H1 (cell line): Measurements from ENCODE around the gene SYNJ2. TPM values are rescaled to one million over a fixed set of nuclear protein-coding genes. Genes with fewer than 3 reads are reported as not detected.

Experiments
- CTCF ChIA-PET: fragments of 300-600 bp; sonication (Branson Sonifier 250); formaldehyde crosslinking; loops from one replicate; lab custom pipeline; 2021; ENCODE audit not compliant: partially characterized antibody; lab: Charles Lee
- POLR2A ChIA-PET: fragments of 300-600 bp; sonication (Branson Sonifier 250); formaldehyde crosslinking; loops from one replicate; lab custom pipeline; 2021; ENCODE audit warnings: inconsistent platforms; ENCODE audit not compliant: partially characterized antibody; lab: Charles Lee
- DNase-seq, 2 experiments: peaks; one replicate each; pipeline versions ENCODE4 v3.0.0 to v3.0.0-alpha.2; 2010 to 2022; ENCODE audit warnings: low spot score in 2 of 2, low read depth in 1 of 2, mixed read lengths in 1 of 2
- FAIRE-seq: peaks from 2 replicates; lab custom pipeline; 2011; peaks lifted over from hg19 to GRCh38; lab: Jason Lieb, UNC
- H2AFZ ChIP-seq: 2 replicates; pipeline ENCODE4 v1.8.1; 2012; ENCODE audit warnings: low read length, inconsistent platforms
- H2AK5ac ChIP-seq: 2 replicates; pipeline ENCODE4 v1.6.1; 2013; ENCODE audit warnings: low read depth, low read length
- H2BK120ac ChIP-seq: replicated peaks from 2 replicates; pipeline ENCODE3; 2013; ENCODE audit warnings: low read depth, low read length, inconsistent platforms
- H2BK12ac ChIP-seq: 2 replicates; pipeline ENCODE4 v1.6.1; 2013; ENCODE audit warnings: low read depth, low read length
- H2BK15ac ChIP-seq: 2 replicates; pipeline ENCODE4 v1.6.1; 2013; ENCODE audit warnings: low read length
- H2BK20ac ChIP-seq: 2 replicates; pipeline ENCODE4 v1.6.1; 2013; ENCODE audit warnings: low read length
- H2BK5ac ChIP-seq: 2 replicates; pipeline ENCODE4 v1.6.1; 2013; ENCODE audit warnings: low read depth, low read length
- H3K14ac ChIP-seq: 2 replicates; pipeline ENCODE4 v1.6.1; 2013; ENCODE audit warnings: inconsistent platforms; ENCODE audit not compliant: insufficient read length
- H3K18ac ChIP-seq: 2 replicates; pipeline ENCODE4 v1.6.1; 2013; ENCODE audit warnings: low read length; ENCODE audit errors: extremely low read depth
- H3K23ac ChIP-seq: 2 replicates; pipeline ENCODE4 v1.6.1; 2013; ENCODE audit warnings: inconsistent platforms; ENCODE audit not compliant: insufficient read length
- H3K23me2 ChIP-seq: 2 replicates; pipeline ENCODE4 v1.6.1; 2013; ENCODE audit warnings: low read depth, low read length
- H3K27ac ChIP-seq: 2 replicates; pipeline ENCODE4 v1.6.1; 2011; ENCODE audit warnings: low read depth, low read length, inconsistent platforms
- H3K27me3 ChIP-seq, 4 experiments: replicated peaks in 1 of 4; 1 replicate in 1 of 4; 2 replicates in 3 of 4; pipeline versions ENCODE4 v1.6.1 to v1.8.1; 2011 to 2013; ENCODE audit warnings: low read length in 3 of 4, mild to moderate bottlenecking in 3 of 4, inconsistent platforms in 2 of 4, mixed read lengths in 2 of 4, moderate library complexity in 1 of 4; ENCODE audit not compliant: control insufficient read depth in 3 of 4, insufficient read depth in 3 of 4; ENCODE audit errors: extremely low read depth in 1 of 4
- H3K36me3 ChIP-seq, 4 experiments: 2 replicates each; pipeline versions ENCODE4 v1.6.1 to v1.8.1; 2011 to 2013; ENCODE audit warnings: mild to moderate bottlenecking in 4 of 4, low read length in 3 of 4, moderate library complexity in 2 of 4, control low read depth in 1 of 4, inconsistent platforms in 1 of 4; ENCODE audit not compliant: insufficient read depth in 4 of 4, control insufficient read depth in 2 of 4
- H3K4ac ChIP-seq: replicated peaks from 2 replicates; pipeline ENCODE3; 2013; ENCODE audit warnings: low read length, low read depth, mixed read lengths, inconsistent platforms; ENCODE audit not compliant: insufficient read length
- H3K4me1 ChIP-seq, 4 experiments: replicated peaks in 1 of 4; 1 replicate in 1 of 4; 2 replicates in 3 of 4; pipeline versions ENCODE4 v1.6.1 to v1.8.1; 2011 to 2013; ENCODE audit warnings: low read length in 3 of 4, inconsistent platforms in 2 of 4, mixed read lengths in 1 of 4; ENCODE audit not compliant: insufficient read depth in 4 of 4, control insufficient read depth in 3 of 4
- H3K4me2 ChIP-seq, 2 experiments: 2 replicates each; pipeline versions ENCODE4 v1.6.1 to v1.8.1; 2011 to 2013; ENCODE audit warnings: low read depth in 2 of 2, low read length in 2 of 2, control low read depth in 1 of 2, inconsistent platforms in 1 of 2, mild to moderate bottlenecking in 1 of 2; ENCODE audit not compliant: insufficient read depth in 1 of 2
- H3K4me3 ChIP-seq, 4 experiments: fragments of 200-600, 300-600 bp in 1 of 4; sonication (generic), shearing (Covaris generic), sonication (Bioruptor Twin) in 1 of 4; 2 replicates each; pipeline versions ENCODE4 v1.5.1 to v1.8.1; 2011 to 2016; ENCODE audit warnings: low read length in 4 of 4, low read depth in 3 of 4, control low read depth in 2 of 4, inconsistent platforms in 2 of 4, mild to moderate bottlenecking in 2 of 4, mixed read lengths in 1 of 4, moderate library complexity in 1 of 4; ENCODE audit not compliant: insufficient read depth in 2 of 4; ENCODE audit errors: extremely low read depth in 1 of 4
- H3K56ac ChIP-seq: replicated peaks from 2 replicates; pipeline ENCODE3; 2013; ENCODE audit warnings: low read depth, mild to moderate bottlenecking, mixed read lengths, low read length, inconsistent platforms; ENCODE audit not compliant: insufficient read length
- H3K79me1 ChIP-seq: 2 replicates; pipeline ENCODE4 v1.6.1; 2013; ENCODE audit warnings: low read depth, low read length, control low read depth
- H3K79me2 ChIP-seq, 2 experiments: 2 replicates each; pipeline versions ENCODE4 v1.6.1 to v1.8.1; 2012 to 2013; ENCODE audit warnings: low read length in 2 of 2, mild to moderate bottlenecking in 2 of 2, inconsistent platforms in 1 of 2; ENCODE audit not compliant: insufficient read depth in 2 of 2, control insufficient read depth in 1 of 2
- H3K9ac ChIP-seq, 4 experiments: replicated peaks in 1 of 4; 1 replicate in 1 of 4; 2 replicates in 3 of 4; pipeline versions ENCODE4 v1.6.1 to v1.8.1; 2011 to 2013; ENCODE audit warnings: low read depth in 3 of 4, low read length in 3 of 4, control low read depth in 2 of 4, mild to moderate bottlenecking in 2 of 4, moderate library complexity in 2 of 4, inconsistent platforms in 1 of 4; ENCODE audit errors: extremely low read depth in 1 of 4
- H3K9me3 ChIP-seq, 2 experiments: 2 replicates each; pipeline versions ENCODE4 v1.6.1 to v1.8.1; 2012 to 2013; ENCODE audit warnings: mild to moderate bottlenecking in 2 of 2, moderate library complexity in 2 of 2, control low read depth in 1 of 2, inconsistent platforms in 1 of 2, low read depth in 1 of 2, low read length in 1 of 2, mixed read lengths in 1 of 2; ENCODE audit not compliant: insufficient read depth in 2 of 2
- H4K20me1 ChIP-seq, 2 experiments: replicated peaks in 1 of 2; 2 replicates each; pipeline versions ENCODE3 to v1.8.1; 2011 to 2013; ENCODE audit warnings: inconsistent platforms in 2 of 2, low read length in 2 of 2, mild to moderate bottlenecking in 1 of 2; ENCODE audit not compliant: insufficient read depth in 2 of 2, control insufficient read depth in 1 of 2
- H4K5ac ChIP-seq: 2 replicates; pipeline ENCODE4 v1.6.1; 2013; ENCODE audit warnings: low read length, low read depth, mixed read lengths, inconsistent platforms; ENCODE audit not compliant: insufficient read length
- H4K8ac ChIP-seq: 2 replicates; pipeline ENCODE4 v1.8.0; 2013; ENCODE audit warnings: mild to moderate bottlenecking, moderate library complexity, low read length, inconsistent platforms; ENCODE audit not compliant: insufficient read depth; ENCODE audit errors: extremely low read depth
- H4K91ac ChIP-seq: replicated peaks from 2 replicates; pipeline ENCODE3; 2013; ENCODE audit warnings: low read length, mixed read lengths, inconsistent platforms; ENCODE audit not compliant: insufficient read length
- GABPA ChIP-seq: IDR thresholded peaks from 2 replicates; pipeline ENCODE4 v1.6.1; 2011; ENCODE audit warnings: mild to moderate bottlenecking, low read length, moderate library complexity, borderline replicate concordance; ENCODE audit not compliant: insufficient read depth
- KDM4A ChIP-seq: IDR thresholded peaks from one replicate; pipeline ENCODE4 v1.7.1; 2012; ENCODE audit warnings: low read depth, mild to moderate bottlenecking, moderate library complexity, low read length, inconsistent platforms; ENCODE audit not compliant: severe bottlenecking
- NRF1 ChIP-seq: IDR thresholded peaks from 2 replicates; pipeline ENCODE4 v1.6.1; 2011; ENCODE audit warnings: mild to moderate bottlenecking, low read depth, low read length, improper control_type of control experiment
- SIX5 ChIP-seq: IDR thresholded peaks from 2 replicates; pipeline ENCODE4 v1.6.1; 2011; ENCODE audit warnings: mild to moderate bottlenecking, low read depth, low read length
- TBP ChIP-seq: IDR thresholded peaks from 2 replicates; pipeline ENCODE4 v1.6.1; 2011; ENCODE audit warnings: low read depth, low read length, improper control_type of control experiment
- WGBS, 2 experiments: shearing (Covaris generic) in 1 of 2; methylation state at CpG; one replicate each; pipeline versions ENCODE4 v1.1.6 to v1.1.7; 2013 to 2015; ENCODE audit warnings: low lambda C conversion rate in 2 of 2, mixed read lengths in 2 of 2, inconsistent platforms in 1 of 2, low coverage in 1 of 2, missing lambda C conversion rate in 1 of 2; ENCODE audit not compliant: insufficient replicate concordance in 2 of 2, insufficient coverage in 1 of 2, insufficient read length in 1 of 2; ENCODE audit errors: extremely low coverage in 1 of 2, missing lambda C conversion rate in 1 of 2; 5-methylcytosine and 5-hydroxymethylcytosine counted together
- polyA plus RNA-seq, 7 experiments: library from polyadenylated mRNA; depleted of rRNA in 3 of 7; stranded (reverse) in 5 of 7; unstranded in 2 of 7; fragments of >200 nt in 5 of 7; fragments of 200-250 nt in 2 of 7; gene quantifications; 1 replicate in 5 of 7; 2 replicates in 1 of 7; 4 replicates in 1 of 7; pipeline versions ENCODE4 v1.2.1 to v1.2.3, GENCODE V29; 2011 to 2013; ENCODE audit warnings: missing spikeins in 2 of 7, mixed read lengths in 2 of 7
- total RNA-seq: library from RNA; stranded (reverse); fragmentation: NEBNext Ultra II Directional; extraction: Animal tissue kit (Norgen Biotek cat#: 25700); gene quantifications from 2 replicates; pipeline ENCODE4 v1.2.1, GENCODE V29; 2021

SYNJ2 gene
- total and polyA plus RNA-seq, 2 of the 8 experiments (the other 6 are each of a cell fraction or from before 2014, with no cell fraction given): 3.7 to 13.9 TPM

- Histone ChIP-seq H3K23ac (no peak overlapping the region), H2BK5ac (no peak overlapping the region), H4K20me1 (peaks cover 0 to 1% of the 10 kb centered on the region in 2 experiments), H3K4me1 (no peaks in the 10 kb centered on the region; a peak in 2 of 7 replicates), H3K18ac (no peak overlapping the region), H4K8ac (peak overlapping the region; percentile 57; the same call in 1 of the 2 replicates), H3K23me2 (no peaks in the 10 kb centered on the region), H3K79me1 (no peaks in the 10 kb centered on the region), H4K91ac (no peak overlapping the region), H2AK5ac (no peak overlapping the region), H3K4me2 (no peak overlapping the region), H3K36me3 (no peaks in the 10 kb centered on the region; a peak in 1 of 8 replicates), H2BK12ac (no peak overlapping the region), H3K27ac (no peak overlapping the region), H3K4ac (no peak overlapping the region), H3K4me3 (no peak overlapping the region), H2AFZ (no peak overlapping the region), H3K9me3 (no peaks in the 10 kb centered on the region), H2BK15ac (no peak overlapping the region), H3K9ac (no peak overlapping the region), H3K79me2 (no peaks in the 10 kb centered on the region), H2BK120ac (no peak overlapping the region), H4K5ac (no peak overlapping the region), H3K14ac (no peak overlapping the region), H3K27me3 (no peaks in the 10 kb centered on the region), H3K56ac (no peak overlapping the region), H2BK20ac (no peak overlapping the region)
- TF ChIP-seq SIX5 (no peak), KDM4A (no peak), NRF1 (no peak), TBP (no peak), GABPA (no peak)
- CTCF ChIA-PET: interaction anchor here (2.9 to 7.8 kb wide), 2 partner anchors 9 to 14 kb away, joined by 14 to 54 read pairs; no protein-coding TSS in a partner anchor
- no peak for DNase-seq
- WGBS, 2 experiments: 93% methylated on average over 18 of the region's 18 CpGs; no CpG with 5 or more reads in 1 of the 2 experiments
- FAIRE-seq: no peak
- POLR2A ChIA-PET: no interaction called here
These were observed 94.9 kb downstream of the SYNJ2 start for GRCh38 chr6:158076548-158076947.
